CD4-positive, alpha-beta T cell (primary cell): ENCODE results near the gene ZBTB7C. TPM values are rescaled to one million over a fixed set of nuclear protein-coding genes. Genes with fewer than 3 reads are reported as not detected.

Source experiments
- ATAC-seq: fragments of 200-7000 bp; cut with Tn5 transposase; one replicate; pipeline ENCODE4 v1.10.0; 2022; ENCODE audit warnings: mild to moderate bottlenecking; ENCODE audit not compliant: poor library complexity
- CTCF ChIA-PET: fragments of 350-600 bp; sonication (Branson Sonifier 250); formaldehyde crosslinking; loops from one replicate; lab custom pipeline; 2021; ENCODE audit warnings: antibody characterized with exemption, inconsistent platforms; lab: Charles Lee
- POLR2A ChIA-PET: fragments of 350-600 bp; sonication (Branson Sonifier 250); formaldehyde crosslinking; loops from one replicate; lab custom pipeline; 2021; ENCODE audit warnings: antibody characterized with exemption, inconsistent platforms; lab: Charles Lee
- DNase-seq, 14 experiments: peaks; one replicate each; pipeline ENCODE4 v3.0.0-alpha.2; 2013 to 2020; ENCODE audit warnings: mixed read lengths in 2 of 14
- H3K27ac ChIP-seq, 2 donors: one replicate each; pipeline versions ENCODE4 v1.5.1 to v1.7.0; 2013; ENCODE audit warnings: low read length in 2 of 2, low read depth in 1 of 2, mild to moderate bottlenecking in 1 of 2
- H3K27me3 ChIP-seq, 2 experiments: 1 replicate in 1 of 2; 2 replicates in 1 of 2; pipeline versions ENCODE4 v1.6.1 to v1.7.0; 2013; ENCODE audit warnings: low read length in 2 of 2, control low read depth in 1 of 2, mild to moderate bottlenecking in 1 of 2, moderate library complexity in 1 of 2; ENCODE audit not compliant: insufficient read depth in 2 of 2, control insufficient read depth in 1 of 2
- H3K36me3 ChIP-seq: one replicate; pipeline ENCODE4 v1.6.1; 2013; ENCODE audit warnings: low read length, control low read depth; ENCODE audit not compliant: insufficient read depth
- H3K4me1 ChIP-seq: one replicate; pipeline ENCODE4 v1.6.1; 2013; ENCODE audit warnings: low read length, control low read depth; ENCODE audit not compliant: insufficient read depth
- H3K4me3 ChIP-seq: one replicate; pipeline ENCODE4 v1.5.1; 2013; ENCODE audit warnings: mild to moderate bottlenecking, low read length, moderate library complexity
- H3K9me3 ChIP-seq, 2 experiments: 1 replicate in 1 of 2; 2 replicates in 1 of 2; pipeline versions ENCODE4 v1.6.1 to v1.7.0; 2013; ENCODE audit warnings: low read length in 2 of 2, mild to moderate bottlenecking in 2 of 2, control low read depth in 1 of 2, moderate library complexity in 1 of 2; ENCODE audit not compliant: control insufficient read depth in 1 of 2, insufficient read depth in 1 of 2
- H3K27ac Mint-ChIP-seq: one replicate; pipeline ENCODE4 v1.8.0; 2020; ENCODE audit warnings: mixed read lengths
- H3K27me3 Mint-ChIP-seq: one replicate; pipeline ENCODE4 v1.8.0; 2021; ENCODE audit warnings: mixed read lengths
- H3K36me3 Mint-ChIP-seq: one replicate; pipeline ENCODE4 v1.8.0; 2021; ENCODE audit warnings: low read depth, mixed read lengths
- H3K4me1 Mint-ChIP-seq: one replicate; pipeline ENCODE4 v1.8.0; 2021; ENCODE audit warnings: low read depth, mixed read lengths
- H3K4me3 Mint-ChIP-seq: one replicate; pipeline ENCODE4 v1.8.0; 2020; ENCODE audit warnings: mild to moderate bottlenecking, mixed read lengths
- H3K9me3 Mint-ChIP-seq: one replicate; pipeline ENCODE4 v1.8.0; 2020; ENCODE audit warnings: mixed read lengths
- CTCF ChIP-seq: fragments of 200-600 bp; IDR thresholded peaks from one replicate; pipeline ENCODE4 v1.8.0; 2022; ENCODE audit warnings: antibody characterized with exemption, mild to moderate bottlenecking
- intact Hi-C, 2 experiments: fragments of 100-400 bp; cut with DNase I in 1 of 2; cut with micrococcal nuclease in 1 of 2; formaldehyde crosslinking; loops; one replicate each; pipeline versions ENCODE4 v1.15.1 to v1.9.0; 2023 to 2025; cut with DNase I, micrococcal nuclease
- total RNA-seq, 174 experiments: library from RNA in 2 of 174; stranded (reverse) in 2 of 174; gene quantifications; one replicate each; pipeline ENCODE4 v1.2.3 and lab custom pipeline; 2021 to 2026

Gene ZBTB7C
- total RNA-seq, 2 experiments from 2014 or later = not detected

GRCh38 chr18:48308755-48309575 is 100.2 kb downstream of the ZBTB7C start:
- Histone ChIP-seq H3K27ac (no peak overlapping the region), H3K36me3 (no peaks in the 10 kb centered on the region), H3K4me1 (no peaks in the 10 kb centered on the region), H3K4me3 (no peak overlapping the region), H3K9me3 (no peaks in the 10 kb centered on the region), H3K27me3 (peaks cover 0 to 4% of the 10 kb centered on the region in 2 experiments)
- intact Hi-C loops = loop anchor here in 1 of 2 experiments (10.0 kb wide), 1 partner anchor 164 kb away; no protein-coding TSS in a partner anchor
- ChIA-PET CTCF (no interaction called here), POLR2A (no interaction called here)
- Mint-ChIP-seq H3K9me3 (no peaks in the 10 kb centered on the region), H3K27ac (no peak overlapping the region), H3K4me3 (no peak overlapping the region), H3K4me1 (no peaks in the 10 kb centered on the region), H3K27me3 (peaks cover 18% of the 10 kb centered on the region), H3K36me3 (no peaks in the 10 kb centered on the region)
- no peak for TF ChIP-seq CTCF
- no peak for ATAC-seq
- no peak for DNase-seq

GRCh38 chr18:48308027-48308635 is 101.1 kb downstream of the ZBTB7C start:
- H3K9me3 Mint-ChIP-seq = no peaks in the 10 kb centered on the region

GRCh38 chr18:48306838-48307237 is 102.3 kb downstream of the ZBTB7C start:
- H3K4me3 Mint-ChIP-seq = no peak overlapping the region
- H3K36me3 Mint-ChIP-seq = no peaks in the 10 kb centered on the region
- H3K9me3 ChIP-seq = no peaks in the 10 kb centered on the region

More at GRCh38 chr18:48308027-48308635, 101.1 kb downstream of the ZBTB7C start:
- Mint-ChIP-seq H3K4me1 (no peaks in the 10 kb centered on the region), H3K27ac (no peak overlapping the region), H3K27me3 (peaks cover 18% of the 10 kb centered on the region), H3K4me3 (no peak overlapping the region), H3K36me3 (no peaks in the 10 kb centered on the region)
- ChIA-PET POLR2A (no interaction called here), CTCF (no interaction called here)
- Histone ChIP-seq H3K36me3 (no peaks in the 10 kb centered on the region), H3K4me1 (no peaks in the 10 kb centered on the region), H3K27ac (no peak overlapping the region), H3K4me3 (no peak overlapping the region), H3K9me3 (no peaks in the 10 kb centered on the region), H3K27me3 (peaks cover 0 to 4% of the 10 kb centered on the region in 2 experiments)
- DNase-seq (no peak), ATAC-seq (no peak)
- intact Hi-C loops = loop anchor here in 1 of 2 experiments (10.0 kb wide), 1 partner anchor 163 kb away; no protein-coding TSS in a partner anchor
- TF ChIP-seq CTCF = no peak

More at GRCh38 chr18:48306838-48307237, 102.3 kb downstream of the ZBTB7C start:
- TF ChIP-seq CTCF = no peak
- no peaks in the 10 kb centered on the region for H3K4me1 ChIP-seq
- no peak overlapping the region for H3K4me3 ChIP-seq
- DNase-seq (no peak), ATAC-seq (no peak)
- H3K27ac ChIP-seq = no peak overlapping the region
- intact Hi-C loops = loop anchor here in 1 of 2 experiments (10.0 kb wide), 1 partner anchor 162 kb away; no protein-coding TSS in a partner anchor
- H3K27me3 ChIP-seq = no peaks in the 10 kb centered on the region
- ChIA-PET POLR2A (no interaction called here), CTCF (no interaction called here)
- Mint-ChIP-seq H3K27ac (no peak overlapping the region), H3K9me3 (no peaks in the 10 kb centered on the region), H3K27me3 (peaks cover 13% of the 10 kb centered on the region), H3K4me1 (no peaks in the 10 kb centered on the region)
- no peaks in the 10 kb centered on the region for H3K36me3 ChIP-seq
